Activated B cell treated with CpG ODN at 0.5 μM for 24 hours (primary cell): ENCODE measurements around the gene CPT1A. TPM values are rescaled to one million over a fixed set of nuclear protein-coding genes. Genes with fewer than 3 reads are reported as not detected.

Experiments used
- ATAC-seq: fragments of 200-7000 bp; cut with Tn5 transposase; one replicate; pipeline ENCODE4 v1.10.0; 2021; ENCODE audit warnings: low read depth, mild to moderate bottlenecking, moderate library complexity
- CTCF ChIA-PET: fragments of 350-600 bp; sonication (Branson Sonifier 250); formaldehyde crosslinking; loops from one replicate; lab custom pipeline; 2021; ENCODE audit warnings: antibody characterized with exemption; lab: Charles Lee
- POLR2A ChIA-PET: fragments of 350-600 bp; sonication (Branson Sonifier 250); formaldehyde crosslinking; loops from one replicate; lab custom pipeline; 2021; ENCODE audit warnings: antibody characterized with exemption; lab: Charles Lee
- DNase-seq: peaks from one replicate; pipeline ENCODE4 v3.0.0; 2022
- H3K27ac Mint-ChIP-seq: one replicate; pipeline ENCODE4 v1.8.0; 2020; ENCODE audit warnings: mixed read lengths
- H3K27me3 Mint-ChIP-seq: one replicate; pipeline ENCODE4 v1.8.0; 2021; ENCODE audit warnings: mixed read lengths
- H3K36me3 Mint-ChIP-seq: one replicate; pipeline ENCODE4 v1.8.0; 2021; ENCODE audit warnings: low read depth, mixed read lengths
- H3K4me1 Mint-ChIP-seq: one replicate; pipeline ENCODE4 v1.8.0; 2021; ENCODE audit warnings: mixed read lengths
- H3K4me3 Mint-ChIP-seq: one replicate; pipeline ENCODE4 v1.8.0; 2020; ENCODE audit warnings: mild to moderate bottlenecking, mixed read lengths
- H3K9me3 Mint-ChIP-seq: one replicate; pipeline ENCODE4 v1.8.0; 2020; ENCODE audit warnings: mixed read lengths
- intact Hi-C: fragments of 100-400 bp; cut with micrococcal nuclease; formaldehyde crosslinking; loops from one replicate; pipeline ENCODE4 v1.15.1; 2024
- total RNA-seq: library from RNA; stranded (reverse); gene quantifications from 2 replicates; pipeline ENCODE4 v1.2.3, GENCODE V29; 2022
- TF ChIP-seq, protein P1 (sequence below): fragments of 200-600 bp; IDR thresholded peaks from one replicate; pipeline ENCODE4 v1.8.0; 2022; ENCODE audit warnings: antibody characterized with exemption, mild to moderate bottlenecking

Gene CPT1A
- total RNA-seq, 1 donor from 2014 or later: 17.2 TPM

DNA sequence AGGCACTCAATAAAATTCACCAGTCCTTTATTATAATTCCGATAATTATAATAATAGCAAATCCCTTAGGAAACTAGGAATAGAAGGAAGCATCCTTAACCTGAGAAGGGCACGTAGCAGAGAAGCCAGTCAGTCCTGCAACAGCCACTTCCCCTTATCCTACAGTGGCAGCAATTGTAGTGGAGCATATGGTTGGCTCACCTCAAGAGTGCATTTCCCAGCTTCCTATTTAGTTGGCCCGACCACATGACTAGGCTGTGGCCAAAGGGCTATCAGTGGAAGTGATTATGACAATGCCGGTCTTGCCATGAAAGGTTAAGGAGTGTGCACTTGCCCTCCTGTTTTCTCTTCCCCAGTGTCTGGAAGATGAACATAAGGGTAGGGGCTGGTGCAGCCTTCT is 117.4 kb downstream of the CPT1A start:
- Mint-ChIP-seq H3K9me3 (peaks cover 11% of the 10 kb centered on the region), H3K27me3 (peaks cover 8% of the 10 kb centered on the region), H3K36me3 (peaks cover 4% of the 10 kb centered on the region), H3K4me1 (no peaks in the 10 kb centered on the region), H3K27ac (no peak overlapping the region), H3K4me3 (no peak overlapping the region)
- no peak for ATAC-seq
- no peak for DNase-seq
- intact Hi-C loops: no loop called here
- CTCF ChIA-PET: no interaction called here
- TF ChIP-seq, protein P1, sequence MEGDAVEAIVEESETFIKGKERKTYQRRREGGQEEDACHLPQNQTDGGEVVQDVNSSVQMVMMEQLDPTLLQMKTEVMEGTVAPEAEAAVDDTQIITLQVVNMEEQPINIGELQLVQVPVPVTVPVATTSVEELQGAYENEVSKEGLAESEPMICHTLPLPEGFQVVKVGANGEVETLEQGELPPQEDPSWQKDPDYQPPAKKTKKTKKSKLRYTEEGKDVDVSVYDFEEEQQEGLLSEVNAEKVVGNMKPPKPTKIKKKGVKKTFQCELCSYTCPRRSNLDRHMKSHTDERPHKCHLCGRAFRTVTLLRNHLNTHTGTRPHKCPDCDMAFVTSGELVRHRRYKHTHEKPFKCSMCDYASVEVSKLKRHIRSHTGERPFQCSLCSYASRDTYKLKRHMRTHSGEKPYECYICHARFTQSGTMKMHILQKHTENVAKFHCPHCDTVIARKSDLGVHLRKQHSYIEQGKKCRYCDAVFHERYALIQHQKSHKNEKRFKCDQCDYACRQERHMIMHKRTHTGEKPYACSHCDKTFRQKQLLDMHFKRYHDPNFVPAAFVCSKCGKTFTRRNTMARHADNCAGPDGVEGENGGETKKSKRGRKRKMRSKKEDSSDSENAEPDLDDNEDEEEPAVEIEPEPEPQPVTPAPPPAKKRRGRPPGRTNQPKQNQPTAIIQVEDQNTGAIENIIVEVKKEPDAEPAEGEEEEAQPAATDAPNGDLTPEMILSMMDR: no peak
- POLR2A ChIA-PET: no interaction called here

DNA sequence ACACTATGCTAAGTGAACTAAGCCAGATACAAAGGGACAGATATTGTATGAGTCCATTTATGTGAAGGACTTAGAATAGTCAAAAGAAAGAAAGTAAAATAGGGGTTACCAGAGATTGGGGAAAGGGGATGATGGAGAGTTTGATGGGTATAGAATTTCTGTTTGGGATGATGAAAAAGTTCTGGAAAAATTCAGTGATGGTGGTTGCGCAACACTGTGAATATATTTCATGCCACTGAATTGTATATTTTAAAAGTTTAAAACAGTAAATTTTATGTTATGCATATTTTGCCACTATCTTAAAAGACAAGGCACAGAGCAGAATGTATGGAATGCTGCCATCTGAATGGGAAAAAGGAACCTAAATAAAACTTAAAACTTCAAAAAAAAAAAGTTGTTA is 119.6 kb downstream of the CPT1A start:
- peaks cover 6% of the 10 kb centered on the region for H3K36me3 Mint-ChIP-seq
- ATAC-seq (no peak), DNase-seq (no peak)
- CTCF ChIA-PET: no interaction called here
- no peaks in the 10 kb centered on the region for H3K4me1 Mint-ChIP-seq
- intact Hi-C loops: no loop called here
- no peak overlapping the region for H3K27ac Mint-ChIP-seq
- H3K27me3 Mint-ChIP-seq: peaks cover 16% of the 10 kb centered on the region
- TF ChIP-seq, protein P1: no peak
- H3K9me3 Mint-ChIP-seq: peaks cover 14% of the 10 kb centered on the region
- POLR2A ChIA-PET: no interaction called here
- no peak overlapping the region for H3K4me3 Mint-ChIP-seq

DNA sequence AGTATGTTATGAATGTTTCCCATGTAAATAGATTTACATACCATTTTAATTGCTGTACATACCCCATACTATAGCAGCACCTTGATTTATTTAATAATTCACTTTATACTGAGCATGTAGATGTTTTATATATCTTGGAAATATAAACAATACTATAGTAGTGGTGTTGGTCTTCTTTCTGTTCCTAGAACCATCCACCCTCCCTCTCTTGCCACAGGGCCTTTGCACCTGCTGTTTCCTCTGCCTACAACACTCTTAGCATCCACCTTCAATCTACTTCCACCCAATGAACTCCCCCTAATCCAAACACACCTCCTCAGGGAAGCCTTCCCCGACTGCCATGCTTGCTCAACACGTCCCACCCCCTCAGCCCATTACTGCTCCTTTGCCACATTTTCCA is 120.6 kb downstream of the CPT1A start:
- Mint-ChIP-seq H3K27me3 (peaks cover 17% of the 10 kb centered on the region), H3K4me3 (no peak overlapping the region), H3K9me3 (peaks cover 14% of the 10 kb centered on the region), H3K4me1 (no peaks in the 10 kb centered on the region), H3K27ac (no peak overlapping the region), H3K36me3 (peaks cover 6% of the 10 kb centered on the region)
- intact Hi-C loops: no loop called here
- TF ChIP-seq, protein P1: no peak
- ATAC-seq (no peak), DNase-seq (no peak)
- POLR2A ChIA-PET: no interaction called here
- CTCF ChIA-PET: no interaction called here

DNA sequence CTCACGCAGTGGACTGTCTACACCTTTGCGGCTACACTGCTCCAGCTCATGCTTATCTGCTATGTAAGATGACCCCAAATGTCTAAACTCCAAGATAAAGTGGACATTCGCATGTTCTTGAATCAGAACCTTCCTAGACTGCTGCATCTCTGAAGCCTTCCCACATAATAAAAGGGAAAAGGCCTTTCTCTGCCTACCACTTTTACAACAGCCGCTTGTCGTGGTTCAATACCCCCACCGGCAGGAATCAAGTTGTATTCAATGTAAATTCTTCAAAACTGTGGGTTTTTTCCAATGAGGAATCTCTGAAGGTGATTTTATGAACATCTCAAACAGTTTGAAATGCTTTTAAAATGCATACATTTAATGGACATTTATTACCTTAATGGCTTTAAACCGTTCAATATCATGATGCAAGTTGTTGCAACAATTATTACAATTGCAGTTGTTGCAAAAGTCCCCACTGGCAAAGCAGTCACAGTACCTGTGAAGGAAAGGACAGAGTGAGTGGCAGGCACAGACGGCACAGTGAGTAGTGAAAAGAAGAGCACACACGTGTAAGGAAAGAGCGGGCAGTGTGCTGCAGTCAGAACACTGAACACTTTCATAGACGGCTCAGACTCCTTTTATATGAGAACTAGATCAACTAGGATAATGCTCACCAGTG is 126.1 kb downstream of the CPT1A start:
- Mint-ChIP-seq H3K4me3 (no peak overlapping the region), H3K9me3 (peaks cover 14% of the 10 kb centered on the region), H3K36me3 (peaks cover 6% of the 10 kb centered on the region), H3K27ac (no peak overlapping the region), H3K4me1 (no peaks in the 10 kb centered on the region), H3K27me3 (peaks cover 14% of the 10 kb centered on the region)
- TF ChIP-seq, protein P1: no peak
- ChIA-PET POLR2A (no interaction called here), CTCF (no interaction called here)
- ATAC-seq: no peak
- intact Hi-C loops: no loop called here
- no peak for DNase-seq

DNA sequence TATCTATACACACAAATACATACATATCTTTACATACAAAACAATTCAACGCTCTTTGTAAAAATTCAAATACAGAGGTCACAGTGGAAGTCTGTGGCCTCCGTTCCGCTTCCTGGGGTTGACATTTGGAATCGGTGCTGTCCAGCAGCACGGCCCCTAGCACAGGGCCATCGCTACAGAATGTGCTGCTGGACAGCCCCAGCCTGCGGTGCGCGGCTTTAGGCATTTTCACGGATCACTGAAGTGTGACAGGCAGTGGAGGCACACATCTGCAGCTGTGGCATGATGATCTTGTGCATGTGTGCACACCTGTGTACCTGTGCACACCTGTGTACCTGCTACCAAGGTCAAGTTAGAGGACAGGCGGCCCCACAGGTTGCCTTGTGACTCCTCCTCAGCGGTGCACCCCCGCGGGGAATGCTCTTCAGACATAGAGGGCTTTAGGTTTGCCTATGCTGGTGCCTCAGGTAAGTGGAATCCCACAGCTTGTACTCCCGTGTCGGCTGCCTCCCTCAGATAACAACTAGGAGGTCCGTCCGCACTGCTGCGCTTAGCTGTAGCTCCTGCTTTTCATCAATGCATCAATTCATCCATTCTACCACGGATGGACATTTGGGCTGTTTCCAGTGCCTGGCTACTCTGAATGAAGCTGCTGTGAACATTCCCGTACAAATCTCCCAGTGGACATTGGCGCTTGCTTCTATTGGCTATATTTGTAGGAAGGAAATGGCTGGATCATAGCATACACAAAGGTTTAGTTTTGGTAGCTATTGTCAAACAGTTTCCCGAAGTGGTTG is 127.5 kb downstream of the CPT1A start:
- H3K9me3 Mint-ChIP-seq: peaks cover 3% of the 10 kb centered on the region
- ChIA-PET CTCF (no interaction called here), POLR2A (no interaction called here)
- H3K27ac Mint-ChIP-seq: no peak overlapping the region
- no peaks in the 10 kb centered on the region for H3K4me1 Mint-ChIP-seq
- H3K27me3 Mint-ChIP-seq: peaks cover 9% of the 10 kb centered on the region
- H3K4me3 Mint-ChIP-seq: no peak overlapping the region
- peaks cover 2% of the 10 kb centered on the region for H3K36me3 Mint-ChIP-seq
- intact Hi-C loops: no loop called here
- TF ChIP-seq, protein P1: no peak
- no peak for ATAC-seq
- DNase-seq: no peak
